Bronchial epithelial cell (primary cell): Measurements from ENCODE around the gene TMEM178B. TPM values are rescaled to one million over a fixed set of nuclear protein-coding genes. Genes with fewer than 3 reads are reported as not detected.
"Not testable (repeated sequence)": the region's sequence is repeated elsewhere in the genome, so short reads cannot be mapped to it uniquely, and the experiment has no call there.

Source experiments
- DNase-seq: peaks from one replicate; pipeline ENCODE4 v3.0.0-alpha.2; 2010; ENCODE audit warnings: low read depth
- FAIRE-seq: peaks from 2 replicates; lab custom pipeline; 2011; peaks lifted over from hg19 to GRCh38; lab: Jason Lieb, UNC
- H3K27me3 ChIP-seq: 2 replicates; pipeline ENCODE4 v1.5.1; 2011; ENCODE audit warnings: low read length; ENCODE audit not compliant: control insufficient read depth, insufficient read depth
- H3K36me3 ChIP-seq: 2 replicates; pipeline ENCODE4 v1.5.1; 2011; ENCODE audit warnings: low read length; ENCODE audit not compliant: control insufficient read depth, insufficient read depth
- H3K4me3 ChIP-seq: 2 replicates; pipeline ENCODE4 v1.5.1; 2011; ENCODE audit warnings: mild to moderate bottlenecking, low read depth, low read length, control low read depth
- total RNA-seq: library from RNA; depleted of rRNA; stranded (reverse); fragments of >200 nt; gene quantifications from 2 replicates; pipeline ENCODE4 v1.2.1, GENCODE V29; 2014
- TF ChIP-seq, protein P1 (sequence below): IDR thresholded peaks from 2 replicates; pipeline ENCODE4 v1.5.1; 2011; ENCODE audit warnings: mild to moderate bottlenecking, moderate library complexity, low read length, control low read depth, inconsistent platforms; ENCODE audit not compliant: insufficient read depth, severe bottlenecking

TMEM178B gene
- total RNA-seq, 1 donor from 2014 or later = under 0.01 TPM

DNA sequence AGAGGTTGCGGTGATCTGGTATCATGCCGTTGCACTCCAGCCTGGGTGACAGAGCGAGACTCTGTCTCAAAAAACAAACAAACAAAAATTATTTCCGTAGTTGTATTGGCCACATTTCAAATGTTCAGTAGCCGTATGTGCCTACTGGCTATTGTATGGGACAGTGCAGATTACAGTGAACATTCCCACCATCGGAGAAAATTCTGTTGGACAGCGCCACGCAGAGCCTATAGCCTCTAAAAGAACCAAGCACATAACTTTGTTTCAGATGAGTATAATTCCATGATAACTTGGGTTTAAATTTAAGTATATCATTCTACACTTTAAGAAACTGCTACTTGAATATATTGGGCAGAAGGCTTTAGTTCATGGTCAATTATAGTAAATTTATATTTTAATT is 5.4 kb downstream of the TMEM178B start:
- Histone ChIP-seq H3K36me3 (no peaks in the 10 kb centered on the region), H3K27me3 (peaks cover 9% of the 10 kb centered on the region), H3K4me3 (no peak overlapping the region)
- DNase-seq = no peak
- TF ChIP-seq, protein P1, sequence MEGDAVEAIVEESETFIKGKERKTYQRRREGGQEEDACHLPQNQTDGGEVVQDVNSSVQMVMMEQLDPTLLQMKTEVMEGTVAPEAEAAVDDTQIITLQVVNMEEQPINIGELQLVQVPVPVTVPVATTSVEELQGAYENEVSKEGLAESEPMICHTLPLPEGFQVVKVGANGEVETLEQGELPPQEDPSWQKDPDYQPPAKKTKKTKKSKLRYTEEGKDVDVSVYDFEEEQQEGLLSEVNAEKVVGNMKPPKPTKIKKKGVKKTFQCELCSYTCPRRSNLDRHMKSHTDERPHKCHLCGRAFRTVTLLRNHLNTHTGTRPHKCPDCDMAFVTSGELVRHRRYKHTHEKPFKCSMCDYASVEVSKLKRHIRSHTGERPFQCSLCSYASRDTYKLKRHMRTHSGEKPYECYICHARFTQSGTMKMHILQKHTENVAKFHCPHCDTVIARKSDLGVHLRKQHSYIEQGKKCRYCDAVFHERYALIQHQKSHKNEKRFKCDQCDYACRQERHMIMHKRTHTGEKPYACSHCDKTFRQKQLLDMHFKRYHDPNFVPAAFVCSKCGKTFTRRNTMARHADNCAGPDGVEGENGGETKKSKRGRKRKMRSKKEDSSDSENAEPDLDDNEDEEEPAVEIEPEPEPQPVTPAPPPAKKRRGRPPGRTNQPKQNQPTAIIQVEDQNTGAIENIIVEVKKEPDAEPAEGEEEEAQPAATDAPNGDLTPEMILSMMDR = no peak
- FAIRE-seq = no peak

DNA sequence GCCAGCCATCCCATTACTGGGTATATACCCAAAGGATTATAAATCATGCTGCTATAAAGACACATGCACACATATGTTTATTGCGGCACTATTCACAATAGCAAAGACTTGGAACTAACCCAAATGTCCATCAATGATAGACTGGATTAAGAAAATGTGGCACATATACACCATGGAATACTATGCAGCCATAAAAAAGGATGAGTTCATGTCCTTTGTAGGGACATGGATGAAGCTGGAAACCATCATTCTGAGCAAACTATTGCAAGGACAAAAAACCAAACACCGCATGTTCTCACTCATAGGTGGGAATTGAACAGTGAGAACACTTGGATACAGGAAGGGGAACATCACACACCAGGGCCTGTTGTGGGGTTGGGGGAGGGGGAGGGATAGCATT is 15.6 kb downstream of the TMEM178B start:
- H3K36me3 ChIP-seq, FAIRE-seq, H3K27me3 ChIP-seq, H3K4me3 ChIP-seq, DNase-seq: not testable (repeated sequence)

DNA sequence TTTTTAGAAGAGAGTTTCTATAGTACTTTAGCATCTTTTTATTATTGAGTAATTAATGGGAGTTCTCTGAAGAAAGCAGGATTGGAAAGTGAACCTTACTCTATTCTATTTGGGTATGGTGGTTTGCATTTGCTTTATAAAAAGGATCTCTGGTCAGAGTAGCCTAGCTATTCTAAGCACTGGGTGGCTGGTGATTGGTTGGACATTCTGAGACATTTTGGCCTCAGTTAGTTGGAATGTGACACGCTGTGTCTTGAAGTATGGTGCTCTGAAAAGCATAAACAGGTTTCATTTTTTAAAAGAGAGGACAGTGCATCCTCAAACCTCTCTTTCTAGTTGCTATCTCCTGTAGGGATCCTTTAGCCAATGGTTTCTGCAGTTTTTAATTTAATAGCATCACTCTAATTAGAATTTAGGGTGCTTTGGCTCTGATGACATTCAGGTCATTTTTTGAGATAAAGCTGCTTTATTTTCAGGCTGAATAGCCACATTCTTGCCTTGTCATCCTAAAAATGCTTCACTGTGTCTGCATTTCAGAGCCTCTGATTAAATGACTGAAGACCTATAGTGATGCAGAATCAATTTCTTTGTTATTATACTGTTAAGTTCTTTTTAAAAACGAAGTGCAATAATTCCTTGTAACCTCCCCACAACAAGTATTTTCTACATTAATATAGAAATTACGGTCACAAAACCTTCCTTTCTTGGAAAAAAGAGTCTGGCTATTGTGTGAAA is 20.6 kb downstream of the TMEM178B start:
- DNase-seq = no peak
- no peak overlapping the region for H3K4me3 ChIP-seq
- no peaks in the 10 kb centered on the region for H3K36me3 ChIP-seq
- TF ChIP-seq, protein P1 = no peak
- no peak for FAIRE-seq
- H3K27me3 ChIP-seq = no peaks in the 10 kb centered on the region

DNA sequence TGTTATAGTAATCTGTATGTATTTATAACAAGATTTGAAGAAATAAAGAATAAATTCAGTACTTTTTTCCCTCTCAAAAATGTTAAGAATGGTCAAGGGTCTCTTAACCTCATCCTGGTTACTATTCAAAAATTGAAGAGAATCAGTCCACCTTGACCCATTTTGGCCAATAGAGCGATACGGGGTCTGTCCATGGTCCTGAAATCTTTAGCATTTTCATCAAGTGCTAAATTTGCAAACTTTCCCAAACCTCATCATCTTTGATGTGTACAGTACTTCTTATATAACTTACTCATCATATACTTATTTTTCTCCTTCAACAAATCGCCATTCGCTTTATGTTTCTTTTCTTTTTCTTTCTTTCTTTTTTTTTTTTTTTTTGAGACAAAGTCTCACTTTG is 23.6 kb downstream of the TMEM178B start:
- H3K4me3 ChIP-seq = no peak overlapping the region
- H3K27me3 ChIP-seq = no peaks in the 10 kb centered on the region
- TF ChIP-seq, protein P1 = no peak
- FAIRE-seq = no peak
- DNase-seq = no peak
- H3K36me3 ChIP-seq = no peaks in the 10 kb centered on the region

DNA sequence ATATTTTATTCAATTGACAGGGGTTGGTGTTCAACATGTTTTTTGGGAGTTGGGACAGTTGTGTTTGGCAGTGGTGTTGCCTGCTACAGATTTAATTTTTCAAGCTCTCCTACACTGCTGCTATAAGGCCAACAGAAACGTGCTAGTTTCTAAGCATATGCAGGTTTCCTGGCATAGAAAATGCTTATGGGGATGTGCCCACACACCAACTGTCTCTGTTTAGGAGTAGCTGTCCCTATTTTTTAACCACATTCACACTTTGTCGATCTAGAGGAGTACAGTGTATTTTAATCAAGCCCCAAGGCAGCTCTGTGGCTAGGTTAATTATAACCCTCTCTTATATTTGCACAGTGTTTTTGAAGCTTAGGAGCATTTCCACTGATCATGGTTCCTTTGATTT is 28.6 kb downstream of the TMEM178B start:
- no peak overlapping the region for H3K4me3 ChIP-seq
- no peak for DNase-seq
- no peak for FAIRE-seq
- H3K36me3 ChIP-seq = no peaks in the 10 kb centered on the region
- no peaks in the 10 kb centered on the region for H3K27me3 ChIP-seq
- TF ChIP-seq, protein P1 = no peak

DNA sequence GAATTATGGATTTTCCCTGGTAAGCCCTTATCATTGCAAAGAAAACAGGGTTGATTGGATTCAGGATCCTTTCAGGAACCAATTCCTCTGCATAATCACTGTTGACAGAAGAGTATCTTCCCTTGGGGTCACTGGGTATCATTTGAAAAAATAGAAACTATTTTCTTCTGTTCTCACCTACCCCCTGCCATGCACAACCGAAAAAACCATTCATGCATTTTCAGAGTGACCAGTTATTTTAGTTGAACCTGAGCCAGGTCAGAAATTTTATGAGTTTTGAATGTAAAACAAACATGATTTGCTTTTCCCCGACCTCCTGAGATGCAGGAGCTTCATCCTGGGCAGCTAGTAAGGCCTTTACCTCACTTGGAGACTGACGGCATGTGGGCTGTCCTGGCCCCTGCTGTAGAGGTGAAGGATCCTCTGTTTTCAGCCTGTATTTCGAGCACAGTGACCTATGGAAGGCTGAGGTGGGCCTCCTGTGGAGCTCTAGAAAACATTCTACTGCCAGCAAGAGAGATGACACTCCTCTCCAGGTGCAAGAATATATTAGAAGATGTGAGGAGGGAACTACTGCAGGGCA is 30.1 kb downstream of the TMEM178B start:
- DNase-seq = no peak
- Histone ChIP-seq H3K36me3 (no peaks in the 10 kb centered on the region), H3K27me3 (no peaks in the 10 kb centered on the region), H3K4me3 (no peak overlapping the region)
- FAIRE-seq = no peak
- TF ChIP-seq, protein P1 = no peak
